ENCODE data around the gene RPS6KL1.

- TF ChIP-seq, protein P1, sequence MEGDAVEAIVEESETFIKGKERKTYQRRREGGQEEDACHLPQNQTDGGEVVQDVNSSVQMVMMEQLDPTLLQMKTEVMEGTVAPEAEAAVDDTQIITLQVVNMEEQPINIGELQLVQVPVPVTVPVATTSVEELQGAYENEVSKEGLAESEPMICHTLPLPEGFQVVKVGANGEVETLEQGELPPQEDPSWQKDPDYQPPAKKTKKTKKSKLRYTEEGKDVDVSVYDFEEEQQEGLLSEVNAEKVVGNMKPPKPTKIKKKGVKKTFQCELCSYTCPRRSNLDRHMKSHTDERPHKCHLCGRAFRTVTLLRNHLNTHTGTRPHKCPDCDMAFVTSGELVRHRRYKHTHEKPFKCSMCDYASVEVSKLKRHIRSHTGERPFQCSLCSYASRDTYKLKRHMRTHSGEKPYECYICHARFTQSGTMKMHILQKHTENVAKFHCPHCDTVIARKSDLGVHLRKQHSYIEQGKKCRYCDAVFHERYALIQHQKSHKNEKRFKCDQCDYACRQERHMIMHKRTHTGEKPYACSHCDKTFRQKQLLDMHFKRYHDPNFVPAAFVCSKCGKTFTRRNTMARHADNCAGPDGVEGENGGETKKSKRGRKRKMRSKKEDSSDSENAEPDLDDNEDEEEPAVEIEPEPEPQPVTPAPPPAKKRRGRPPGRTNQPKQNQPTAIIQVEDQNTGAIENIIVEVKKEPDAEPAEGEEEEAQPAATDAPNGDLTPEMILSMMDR (IDR thresholded peaks at IDR 0.05; ENCODE audit: poor library complexity, severe bottlenecking): no peak
- TF ChIP-seq TAF1 (IDR thresholded peaks at IDR 0.05; ENCODE audit: low read depth) (no peak), EZH2 (IDR thresholded peaks at IDR 0.05; ENCODE audit: borderline replicate concordance, insufficient read depth, low read length, poor library complexity, severe bottlenecking) (no peak), RAD21 (conservative IDR thresholded peaks at IDR 0.05) (no peak), EP300 (conservative IDR thresholded peaks at IDR 0.05; ENCODE audit: poor library complexity, severe bottlenecking) (no peak), POLR2AphosphoS5 (IDR thresholded peaks at IDR 0.05) (no peak), MXI1 (conservative IDR thresholded peaks at IDR 0.05; ENCODE audit: poor library complexity, severe bottlenecking) (no peak)
- TF ChIP-seq, protein P2, sequence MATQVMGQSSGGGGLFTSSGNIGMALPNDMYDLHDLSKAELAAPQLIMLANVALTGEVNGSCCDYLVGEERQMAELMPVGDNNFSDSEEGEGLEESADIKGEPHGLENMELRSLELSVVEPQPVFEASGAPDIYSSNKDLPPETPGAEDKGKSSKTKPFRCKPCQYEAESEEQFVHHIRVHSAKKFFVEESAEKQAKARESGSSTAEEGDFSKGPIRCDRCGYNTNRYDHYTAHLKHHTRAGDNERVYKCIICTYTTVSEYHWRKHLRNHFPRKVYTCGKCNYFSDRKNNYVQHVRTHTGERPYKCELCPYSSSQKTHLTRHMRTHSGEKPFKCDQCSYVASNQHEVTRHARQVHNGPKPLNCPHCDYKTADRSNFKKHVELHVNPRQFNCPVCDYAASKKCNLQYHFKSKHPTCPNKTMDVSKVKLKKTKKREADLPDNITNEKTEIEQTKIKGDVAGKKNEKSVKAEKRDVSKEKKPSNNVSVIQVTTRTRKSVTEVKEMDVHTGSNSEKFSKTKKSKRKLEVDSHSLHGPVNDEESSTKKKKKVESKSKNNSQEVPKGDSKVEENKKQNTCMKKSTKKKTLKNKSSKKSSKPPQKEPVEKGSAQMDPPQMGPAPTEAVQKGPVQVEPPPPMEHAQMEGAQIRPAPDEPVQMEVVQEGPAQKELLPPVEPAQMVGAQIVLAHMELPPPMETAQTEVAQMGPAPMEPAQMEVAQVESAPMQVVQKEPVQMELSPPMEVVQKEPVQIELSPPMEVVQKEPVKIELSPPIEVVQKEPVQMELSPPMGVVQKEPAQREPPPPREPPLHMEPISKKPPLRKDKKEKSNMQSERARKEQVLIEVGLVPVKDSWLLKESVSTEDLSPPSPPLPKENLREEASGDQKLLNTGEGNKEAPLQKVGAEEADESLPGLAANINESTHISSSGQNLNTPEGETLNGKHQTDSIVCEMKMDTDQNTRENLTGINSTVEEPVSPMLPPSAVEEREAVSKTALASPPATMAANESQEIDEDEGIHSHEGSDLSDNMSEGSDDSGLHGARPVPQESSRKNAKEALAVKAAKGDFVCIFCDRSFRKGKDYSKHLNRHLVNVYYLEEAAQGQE (IDR thresholded peaks at IDR 0.05; ENCODE audit: borderline replicate concordance): no peak
Observed at GRCh38 chr14:74858022-74858421, 65.0 kb downstream of the RPS6KL1 start.
